Measurements from ENCODE around the gene COX4I2. TPM values are rescaled to one million over a fixed set of nuclear protein-coding genes. Genes with fewer than 3 reads are reported as not detected.
"Not testable (repeated sequence)": the region's sequence is repeated elsewhere in the genome, so short reads cannot be mapped to it uniquely, and the experiment has no call there.

The COX4I2 gene
- total and polyA plus RNA-seq, 11 donors: 5.7 to 42.8 (median 11.3) TPM

- H3K4me1 ChIP-seq: peaks cover 0 to 78% (median 29%) of the 10 kb centered on the region in 12 donors
- intact Hi-C loops (cut with DNase I): loop anchor here in 4 of 10 donors (1.0 to 2.0 kb wide), 2 partner anchors 13 to 34 kb away; no protein-coding TSS in a partner anchor
- peak overlapping the region; percentile 83 to 96 (median 92) for H3K27ac ChIP-seq
- TF ChIP-seq CTCF (IDR thresholded peaks at IDR 0.05) (no peak), POLR2A (IDR thresholded peaks at IDR 0.05) (no peak)
- 41 to 61% (median 49%) methylated on average over 9 of the region's 9 CpGs for WGBS, 4 donors
- peaks cover 0 to 13% (median 0%) of the 10 kb centered on the region in 9 donors for H3K36me3 ChIP-seq
- no peak for ATAC-seq
- H3K4me3 ChIP-seq: peak overlapping the region in 11 of 12 donors; percentile 61 to 91 (median 75)
- peaks cover 0 to 13% (median 0%) of the 10 kb centered on the region in 9 donors for H3K27me3 ChIP-seq
- H3K9me3 ChIP-seq: no peaks in the 10 kb centered on the region
- no peak for DNase-seq
These were observed 30.0 kb upstream of the COX4I2 start for GRCh38 chr20:31607640-31608250.

GRCh38 chr20:31608251-31608945, 29.3 kb upstream of the COX4I2 start:
- no peaks in the 10 kb centered on the region for H3K9me3 ChIP-seq
- H3K27ac ChIP-seq: peak overlapping the region; percentile 83 to 96 (median 92)
- peak overlapping the region in 10 of 12 donors; percentile 41 to 91 (median 76) for H3K4me3 ChIP-seq
- 17 to 25% (median 18%) methylated on average over 23 to 45 of the region's 45 CpGs for WGBS, 4 donors
- peak; percentile 17 to 40 (median 20) for ATAC-seq
- peak; percentile 81 to 92 (median 87) for DNase-seq
- H3K4me1 ChIP-seq: peaks cover 0 to 74% (median 28%) of the 10 kb centered on the region in 12 donors
- intact Hi-C loops (cut with DNase I): loop anchor here in 4 of 10 donors (1.0 to 2.0 kb wide), 2 partner anchors 14 to 35 kb away; no protein-coding TSS in a partner anchor
- peaks cover 0 to 10% (median 0%) of the 10 kb centered on the region in 9 donors for H3K27me3 ChIP-seq
- peaks cover 0 to 13% (median 0%) of the 10 kb centered on the region in 9 donors for H3K36me3 ChIP-seq
- no peak for TF ChIP-seq CTCF (IDR thresholded peaks at IDR 0.05)
- TF ChIP-seq POLR2A (IDR thresholded peaks at IDR 0.05): peak in 1 of 2 donors; percentile 38

- not testable (repeated sequence) for H3K36me3 ChIP-seq, DNase-seq, H3K4me3 ChIP-seq, H3K27me3 ChIP-seq, ATAC-seq, H3K9me3 ChIP-seq
- intact Hi-C loops (cut with DNase I): loop anchor here in 7 of 10 donors (1.0 to 2.0 kb wide), 5 partner anchors 43 to 51 kb away; no protein-coding TSS in a partner anchor
- Histone ChIP-seq H3K27ac (peak overlapping the region in 7 of 12 donors; percentile 12 to 95 (median 46)), H3K4me1 (peaks cover 0 to 49% (median 18%) of the 10 kb centered on the region in 12 donors)
- WGBS, 4 donors: 90 to 92% (median 91%) methylated on average over 12 of the region's 12 CpGs
These were observed 25.5 kb upstream of the COX4I2 start for GRCh38 chr20:31612271-31612640.

- ATAC-seq: no peak
- intact Hi-C loops (cut with DNase I): no loop called here
- Histone ChIP-seq H3K27ac (no peak overlapping the region), H3K9me3 (no peaks in the 10 kb centered on the region), H3K36me3 (no peaks in the 10 kb centered on the region), H3K27me3 (no peaks in the 10 kb centered on the region), H3K4me1 (peaks cover 0 to 32% (median 8%) of the 10 kb centered on the region in 12 donors), H3K4me3 (no peak overlapping the region)
- DNase-seq: peak in 1 of 5 donors; percentile 4
- 94 to 96% (median 94%) methylated on average over 8 of the region's 8 CpGs for WGBS, 4 donors
- TF ChIP-seq POLR2A (IDR thresholded peaks at IDR 0.05) (no peak), CTCF (IDR thresholded peaks at IDR 0.05) (no peak)
These were observed 22.3 kb upstream of the COX4I2 start for GRCh38 chr20:31615416-31615815.

All from heart left ventricle (tissue), 16 donors.